ENCODE results near the gene CLIP3. TPM values are rescaled to one million over a fixed set of nuclear protein-coding genes. Genes with fewer than 3 reads are reported as not detected.
A peak's percentile ranks its signal among the peaks of the same experiment; 100 is the strongest.

The CLIP3 gene, protein sequence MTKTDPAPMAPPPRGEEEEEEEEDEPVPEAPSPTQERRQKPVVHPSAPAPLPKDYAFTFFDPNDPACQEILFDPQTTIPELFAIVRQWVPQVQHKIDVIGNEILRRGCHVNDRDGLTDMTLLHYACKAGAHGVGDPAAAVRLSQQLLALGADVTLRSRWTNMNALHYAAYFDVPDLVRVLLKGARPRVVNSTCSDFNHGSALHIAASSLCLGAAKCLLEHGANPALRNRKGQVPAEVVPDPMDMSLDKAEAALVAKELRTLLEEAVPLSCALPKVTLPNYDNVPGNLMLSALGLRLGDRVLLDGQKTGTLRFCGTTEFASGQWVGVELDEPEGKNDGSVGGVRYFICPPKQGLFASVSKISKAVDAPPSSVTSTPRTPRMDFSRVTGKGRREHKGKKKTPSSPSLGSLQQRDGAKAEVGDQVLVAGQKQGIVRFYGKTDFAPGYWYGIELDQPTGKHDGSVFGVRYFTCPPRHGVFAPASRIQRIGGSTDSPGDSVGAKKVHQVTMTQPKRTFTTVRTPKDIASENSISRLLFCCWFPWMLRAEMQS
- 10 to 100 TPM in 1 of 4 donors, 1 to 10 TPM in 3; 2.1 to 42.3 (median 4.8) TPM for total RNA-seq

DNA sequence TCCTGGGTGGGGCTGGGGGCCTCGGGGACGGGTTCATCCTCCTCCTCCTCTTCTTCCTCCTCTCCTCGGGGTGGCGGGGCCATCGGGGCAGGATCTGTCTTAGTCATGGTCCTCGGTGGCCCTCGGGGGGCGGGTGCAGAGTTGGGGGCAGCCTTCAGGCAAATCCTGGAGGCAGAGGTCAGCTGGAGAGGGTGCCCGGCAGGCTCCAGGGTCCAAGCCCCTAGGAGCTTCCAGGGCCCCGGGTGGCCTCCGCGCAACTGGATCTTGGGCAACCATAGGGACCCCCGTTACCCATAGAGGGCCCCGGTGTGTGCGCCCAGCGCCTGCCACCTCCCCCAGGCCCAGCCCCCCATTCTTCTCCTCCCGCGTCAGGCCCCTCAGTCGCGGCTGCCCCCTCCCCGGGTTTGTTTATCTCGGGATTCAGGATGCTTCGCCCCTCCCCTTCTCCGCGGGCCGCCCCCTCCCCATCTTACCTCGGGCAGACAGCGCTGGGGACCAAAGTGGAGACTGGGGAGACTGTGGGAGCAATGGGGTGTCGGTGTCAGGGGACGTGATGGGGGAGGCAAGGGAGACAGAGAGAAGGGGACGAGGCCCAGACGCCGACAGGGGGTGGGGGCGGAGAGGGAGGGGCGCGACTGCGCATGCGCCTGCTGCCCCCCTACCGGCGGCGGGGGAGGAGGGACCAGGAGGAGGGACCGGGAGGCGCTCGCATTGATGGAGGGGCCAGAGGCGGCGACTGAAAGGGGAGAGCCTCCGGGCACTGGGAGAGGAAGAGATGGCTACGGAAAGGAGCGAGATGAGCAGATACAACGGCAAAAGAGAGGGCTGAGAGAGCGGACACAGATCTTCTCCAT, at the start of gene CLIP3:
TSS of gene CLIP3 (minus strand) at position 623 of the 854 bp plus-strand sequence. CDS start at position 107, 516 bp downstream.
- peak within 1 kb of the TSS; percentile 39 for H3K4me3 ChIP-seq (ENCODE audit: low read depth, poor library complexity, severe bottlenecking)
- TF ChIP-seq POLR2A (IDR thresholded peaks at IDR 0.05) = no peak
- intact Hi-C loops (cut with DNase I; ENCODE audit: low total_unique reads) = no loop called here
- WGBS, 2 donors = 8 to 9% methylated on average over 39 to 42 of the region's 51 CpGs
- peak in 1 of 2 donors; percentile 90 for DNase-seq (ENCODE audit: low spot score in 2 of 2)

DNA sequence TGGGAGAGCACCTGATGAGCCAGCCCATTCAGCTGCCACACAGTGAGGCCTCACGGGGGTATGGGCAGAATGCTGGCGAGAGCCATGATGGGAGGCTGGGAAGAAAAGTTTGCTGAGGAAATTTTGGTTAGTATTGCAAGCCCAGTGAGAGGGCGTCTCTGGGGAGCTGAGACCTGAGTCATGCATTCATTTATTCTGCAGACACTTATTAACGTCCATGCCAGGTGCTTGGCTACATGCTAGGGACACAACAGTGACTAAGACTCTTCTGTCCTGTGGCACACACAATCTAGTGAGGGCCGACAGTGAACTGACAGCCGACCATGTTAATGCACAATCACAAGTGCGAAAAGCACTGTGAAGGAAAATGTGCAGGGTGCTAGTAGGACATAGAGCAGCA, 49.2 kb upstream of the CLIP3 start:
- 72 to 88% methylated on average over 7 of the region's 7 CpGs for WGBS, 2 donors
- no peak for TF ChIP-seq CTCF (IDR thresholded peaks at IDR 0.05)
- no peak for TF ChIP-seq POLR2A (IDR thresholded peaks at IDR 0.05)
- H3K4me3 ChIP-seq (ENCODE audit: low read depth, poor library complexity, severe bottlenecking) = no peak overlapping the region
- no peak for DNase-seq (ENCODE audit: low spot score in 2 of 2)
- intact Hi-C loops (cut with DNase I; ENCODE audit: low total_unique reads) = no loop called here

DNA sequence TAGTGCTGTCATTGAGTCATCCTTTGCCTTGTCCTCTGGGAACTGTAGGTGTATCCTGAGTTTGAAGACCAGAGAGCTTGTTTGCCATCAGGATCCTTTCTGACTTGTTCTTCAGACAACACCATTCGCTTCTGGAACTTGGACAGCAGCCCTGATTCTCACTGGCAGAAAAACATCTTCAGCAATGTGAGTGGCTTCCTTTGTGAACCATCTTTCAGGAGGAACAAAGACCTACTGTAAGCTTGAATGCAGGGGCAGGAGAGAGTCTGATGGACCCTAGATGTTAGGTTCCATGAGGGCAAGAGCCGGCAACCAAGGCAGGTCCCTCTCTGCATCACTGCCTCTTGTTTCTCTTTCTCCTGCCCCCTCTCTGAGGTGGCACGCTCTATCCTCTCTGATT, 48.7 kb upstream of the CLIP3 start:
- no peak for DNase-seq (ENCODE audit: low spot score in 2 of 2)
- TF ChIP-seq POLR2A (IDR thresholded peaks at IDR 0.05) (no peak), CTCF (IDR thresholded peaks at IDR 0.05) (no peak)
- H3K4me3 ChIP-seq (ENCODE audit: low read depth, poor library complexity, severe bottlenecking) = no peak overlapping the region
- intact Hi-C loops (cut with DNase I; ENCODE audit: low total_unique reads) = no loop called here
- 71 to 86% methylated on average over 3 of the region's 3 CpGs for WGBS, 2 donors

DNA sequence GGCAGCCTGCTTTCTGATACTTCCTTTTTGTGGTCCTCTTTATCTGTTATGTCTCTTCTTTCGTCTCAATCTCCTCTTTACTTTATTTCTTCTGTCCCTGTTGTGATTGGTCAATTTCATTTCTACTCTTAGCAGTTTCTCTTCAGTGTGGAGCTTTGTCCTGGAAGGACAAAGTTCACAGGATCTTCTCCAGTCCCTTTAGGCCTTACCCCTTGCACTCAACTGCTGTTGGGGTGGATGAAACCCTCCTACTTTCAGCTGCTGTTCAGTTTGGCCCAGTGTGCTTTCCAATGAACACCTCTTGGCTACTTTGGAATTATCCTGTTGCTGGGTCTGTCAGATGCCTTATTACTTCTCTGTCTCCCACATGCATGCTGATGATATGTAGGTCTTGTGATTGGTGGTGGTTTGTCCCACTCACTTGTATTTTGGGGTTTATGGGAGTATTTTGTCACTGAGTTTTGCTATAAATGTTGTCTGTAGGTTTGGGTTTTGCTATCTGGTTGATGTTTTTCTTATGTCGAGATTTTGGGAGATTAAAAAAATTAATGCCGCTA, 46.8 kb upstream of the CLIP3 start:
- WGBS, 2 donors = 94 to 96% methylated on average over 3 of the region's 3 CpGs
- no peak for DNase-seq (ENCODE audit: low spot score in 2 of 2)
- TF ChIP-seq CTCF (IDR thresholded peaks at IDR 0.05) (no peak), POLR2A (IDR thresholded peaks at IDR 0.05) (no peak)
- no peak overlapping the region for H3K4me3 ChIP-seq (ENCODE audit: low read depth, poor library complexity, severe bottlenecking)
- intact Hi-C loops (cut with DNase I; ENCODE audit: low total_unique reads) = no loop called here

GRCh38 chr19:36073121-36073876, 40.6 kb upstream of the CLIP3 start:
- 90 to 95% methylated on average over 10 of the region's 10 CpGs for WGBS, 2 donors
- intact Hi-C loops (cut with DNase I; ENCODE audit: low total_unique reads) = no loop called here
- H3K4me3 ChIP-seq (ENCODE audit: low read depth, poor library complexity, severe bottlenecking) = no peak overlapping the region
- DNase-seq (ENCODE audit: low spot score in 2 of 2) = no peak
- TF ChIP-seq POLR2A (IDR thresholded peaks at IDR 0.05) = no peak
- no peak for TF ChIP-seq CTCF (IDR thresholded peaks at IDR 0.05)
